HG02884 (cell line): ENCODE results near the gene DAB2IP.

Source experiments
- ATAC-seq: cut with Tn5 transposase; IDR thresholded peaks from one replicate; pipeline ENCODE4 v1.9.1; 2021; ENCODE audit warnings: mild to moderate bottlenecking, moderate library complexity; ENCODE audit not compliant: unreplicated experiment

Gene DAB2IP

DNA sequence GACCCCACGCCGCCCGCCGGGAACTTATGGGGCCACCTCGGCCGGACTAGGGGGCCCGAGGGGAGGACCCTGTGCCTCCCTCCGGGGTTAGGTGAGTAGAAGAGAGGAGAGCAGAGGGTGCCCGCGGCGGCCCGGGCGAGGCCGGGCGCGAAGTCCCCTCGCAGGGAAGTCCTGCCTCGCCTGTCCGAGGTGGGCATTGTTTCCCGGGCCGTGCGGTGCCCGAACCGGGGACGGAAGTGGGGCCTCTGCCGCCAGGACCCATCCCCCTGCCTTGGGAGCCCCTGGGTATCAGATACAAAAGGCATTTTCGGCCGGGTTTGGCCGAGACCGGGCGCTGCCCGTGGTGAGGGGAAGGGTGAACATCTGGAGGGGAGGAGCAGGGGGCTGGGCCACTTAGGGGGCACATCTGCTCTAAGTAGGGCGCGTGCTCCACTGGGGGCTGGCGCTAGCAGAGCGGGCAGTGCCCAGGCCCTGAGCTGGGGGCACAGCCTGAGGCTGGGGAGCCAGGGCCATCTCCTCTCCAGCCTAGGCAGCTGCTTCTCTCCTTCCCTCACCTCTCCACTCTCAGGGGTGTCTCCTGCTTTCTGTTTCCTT lies 48.2 kb downstream of the DAB2IP start:
- no peak for ATAC-seq

DNA sequence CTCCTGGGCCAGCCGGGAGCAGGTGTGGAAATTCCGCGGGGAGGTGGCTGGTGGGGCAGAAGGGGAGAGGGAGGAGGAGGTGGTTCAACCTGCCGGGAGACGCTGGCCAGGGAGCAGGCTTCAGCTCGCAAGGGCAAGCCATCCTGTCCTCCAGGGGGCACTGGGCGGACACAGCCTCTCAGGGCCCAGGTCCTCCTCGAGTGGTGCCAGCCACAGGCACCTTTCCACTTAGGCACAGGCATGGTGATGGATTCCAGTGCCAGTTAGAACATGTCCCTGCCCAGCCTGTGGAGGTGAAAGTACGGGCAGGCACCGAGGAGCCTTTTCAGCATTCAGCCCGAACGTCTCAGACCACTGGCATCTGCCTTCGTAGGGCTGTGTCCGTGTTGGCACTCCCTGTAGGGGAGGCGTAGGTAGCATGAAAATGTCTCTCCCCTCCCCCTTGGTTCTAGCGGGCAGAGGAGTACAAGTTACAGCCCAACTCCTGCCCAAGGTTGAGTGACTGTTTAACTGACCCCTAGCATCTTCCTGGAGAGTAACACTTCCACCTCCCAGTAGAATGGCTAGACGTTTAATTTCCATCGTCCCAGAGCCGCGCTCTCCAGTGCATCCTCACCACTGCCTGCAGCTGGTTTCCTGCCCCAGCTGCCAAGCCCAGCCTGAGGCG lies 48.9 kb downstream of the DAB2IP start:
- no peak for ATAC-seq

DNA sequence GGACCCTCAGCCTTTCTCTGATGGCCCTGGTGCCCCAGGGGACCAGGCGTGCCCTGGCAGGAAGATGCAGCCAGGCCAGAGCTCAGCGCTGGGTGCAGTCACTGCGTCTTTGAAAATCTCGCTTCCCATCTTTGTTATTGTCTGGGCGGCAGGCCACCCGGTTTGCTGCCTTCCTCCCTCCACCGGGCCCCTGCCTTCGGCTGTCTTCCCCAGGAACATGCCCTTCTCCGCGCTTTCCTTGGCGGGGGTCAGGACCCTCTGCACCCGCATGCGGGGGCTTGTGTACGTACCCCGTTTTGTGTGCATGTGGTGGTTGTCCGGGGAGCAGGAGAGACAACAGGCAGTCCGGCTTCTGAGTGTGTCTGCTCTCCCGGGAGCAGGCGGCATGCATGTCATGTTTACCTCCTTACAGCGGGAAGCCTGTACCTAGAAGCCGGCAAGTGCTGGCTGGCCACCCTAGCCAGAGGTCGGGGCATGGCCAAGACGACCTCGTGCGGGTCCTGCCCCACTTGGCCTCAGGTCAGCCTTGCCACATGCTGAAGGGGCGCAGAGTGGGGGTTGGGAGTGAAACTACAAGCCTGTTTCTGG lies 49.5 kb downstream of the DAB2IP start:
- ATAC-seq, result no peak

DNA sequence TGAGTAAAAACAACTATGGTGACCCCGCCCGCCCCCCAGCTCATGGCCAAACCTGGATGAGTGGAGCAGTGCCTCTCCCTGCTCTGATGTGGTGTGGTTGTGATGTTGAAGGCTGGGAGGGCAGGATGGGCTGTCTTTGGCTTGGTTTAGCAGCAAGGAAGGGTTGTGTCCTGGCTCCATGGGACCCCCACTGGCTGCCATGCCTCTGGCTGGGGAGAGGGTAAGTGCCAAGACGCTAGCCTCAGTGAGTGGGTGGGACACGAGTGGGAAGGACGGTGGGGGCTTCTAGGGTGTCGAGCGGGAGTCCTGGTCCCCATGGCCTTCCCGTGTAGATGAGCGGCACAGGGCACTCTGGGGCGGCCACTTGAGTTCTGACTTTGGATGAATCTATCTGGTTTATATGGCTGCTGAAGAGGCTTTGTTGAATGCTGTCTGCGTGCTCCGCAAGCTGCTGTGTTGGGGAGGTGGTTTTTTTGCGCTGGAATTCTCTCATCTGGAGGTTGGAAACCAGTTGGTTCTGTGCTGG lies 50.4 kb downstream of the DAB2IP start:
- no peak for ATAC-seq

DNA sequence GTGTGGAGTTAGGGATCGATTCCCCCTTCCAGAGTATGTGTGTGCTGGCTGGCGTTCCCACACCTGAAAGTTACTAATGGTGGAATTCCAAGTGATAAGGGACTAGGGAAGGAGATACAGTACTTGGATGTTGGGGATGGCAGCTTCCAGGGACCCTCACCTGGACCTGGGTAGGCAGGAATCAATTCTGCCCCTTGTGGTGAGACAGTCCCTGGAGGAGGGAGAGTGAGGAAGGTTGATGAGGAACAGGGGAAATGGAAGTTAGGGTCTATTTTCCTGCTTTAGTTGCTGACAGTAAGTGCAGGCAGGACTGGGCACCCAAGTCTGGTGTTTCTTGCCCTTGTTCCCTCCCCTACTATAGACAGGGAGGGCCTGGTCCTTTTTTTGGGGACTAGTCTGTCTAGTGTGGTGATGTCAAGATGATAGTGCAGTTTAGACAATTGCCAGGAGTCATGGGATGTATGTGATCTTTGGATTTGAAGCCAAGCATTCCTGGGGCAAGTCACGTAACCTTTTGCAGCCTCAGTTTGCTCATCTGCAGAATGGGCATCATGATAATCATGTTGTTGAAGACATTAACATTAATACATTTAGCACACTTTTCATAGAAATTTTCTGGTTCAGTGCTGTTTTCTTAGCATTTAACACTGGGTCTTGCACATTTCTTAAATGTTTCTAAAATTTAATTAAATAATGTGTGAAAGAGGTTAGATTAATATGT lies 51.7 kb downstream of the DAB2IP start:
- ATAC-seq, result no peak

DNA sequence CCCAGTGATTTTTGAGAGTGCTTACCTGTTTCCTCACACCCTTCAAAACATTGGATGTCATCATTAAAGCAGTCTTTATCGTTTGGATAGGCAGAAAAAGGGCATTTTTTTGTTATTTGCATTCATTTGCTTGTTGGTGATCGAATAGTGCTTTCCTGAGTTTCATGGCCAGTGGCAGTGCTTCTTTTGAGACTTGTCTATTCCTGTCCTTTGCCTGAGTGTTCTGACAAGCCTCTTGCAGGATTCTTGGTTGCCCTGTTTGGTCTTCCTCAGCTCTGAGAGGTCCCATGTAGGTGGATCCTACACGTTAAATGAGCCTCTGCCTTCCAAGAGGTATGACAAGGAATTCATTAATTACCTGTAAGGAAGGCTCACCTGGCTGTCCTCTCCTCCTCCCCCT lies 52.8 kb downstream of the DAB2IP start:
- no peak for ATAC-seq

DNA sequence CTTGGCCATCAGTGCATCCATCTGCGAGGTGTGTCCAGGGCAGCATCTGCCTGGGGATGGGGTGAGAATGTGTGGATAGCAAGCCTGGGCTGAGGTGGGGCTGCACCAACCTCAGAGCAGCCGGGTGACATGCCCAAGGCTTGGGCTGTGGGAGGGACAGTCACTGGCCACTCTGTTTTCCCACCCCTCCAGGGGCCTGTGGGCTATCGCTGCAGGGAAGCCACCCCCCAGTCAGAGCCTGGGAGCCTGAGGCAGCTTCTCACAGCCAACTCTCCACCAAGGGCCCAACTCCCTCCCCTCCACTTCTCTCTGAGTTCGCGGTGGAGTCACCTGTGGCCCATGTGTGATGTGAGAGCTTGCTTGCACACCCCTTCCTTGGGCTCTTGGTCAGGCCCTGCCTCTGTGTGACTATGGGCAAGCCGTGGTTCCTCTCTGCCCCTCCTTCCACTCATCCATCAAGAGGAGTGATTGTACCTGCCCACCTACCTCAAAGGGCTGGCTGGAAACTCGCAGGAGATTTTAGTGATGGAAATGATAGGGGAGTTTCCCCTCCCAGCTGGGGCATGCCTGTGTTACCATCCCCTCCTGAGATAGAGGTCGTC lies 54.8 kb downstream of the DAB2IP start:
- no peak for ATAC-seq

DNA sequence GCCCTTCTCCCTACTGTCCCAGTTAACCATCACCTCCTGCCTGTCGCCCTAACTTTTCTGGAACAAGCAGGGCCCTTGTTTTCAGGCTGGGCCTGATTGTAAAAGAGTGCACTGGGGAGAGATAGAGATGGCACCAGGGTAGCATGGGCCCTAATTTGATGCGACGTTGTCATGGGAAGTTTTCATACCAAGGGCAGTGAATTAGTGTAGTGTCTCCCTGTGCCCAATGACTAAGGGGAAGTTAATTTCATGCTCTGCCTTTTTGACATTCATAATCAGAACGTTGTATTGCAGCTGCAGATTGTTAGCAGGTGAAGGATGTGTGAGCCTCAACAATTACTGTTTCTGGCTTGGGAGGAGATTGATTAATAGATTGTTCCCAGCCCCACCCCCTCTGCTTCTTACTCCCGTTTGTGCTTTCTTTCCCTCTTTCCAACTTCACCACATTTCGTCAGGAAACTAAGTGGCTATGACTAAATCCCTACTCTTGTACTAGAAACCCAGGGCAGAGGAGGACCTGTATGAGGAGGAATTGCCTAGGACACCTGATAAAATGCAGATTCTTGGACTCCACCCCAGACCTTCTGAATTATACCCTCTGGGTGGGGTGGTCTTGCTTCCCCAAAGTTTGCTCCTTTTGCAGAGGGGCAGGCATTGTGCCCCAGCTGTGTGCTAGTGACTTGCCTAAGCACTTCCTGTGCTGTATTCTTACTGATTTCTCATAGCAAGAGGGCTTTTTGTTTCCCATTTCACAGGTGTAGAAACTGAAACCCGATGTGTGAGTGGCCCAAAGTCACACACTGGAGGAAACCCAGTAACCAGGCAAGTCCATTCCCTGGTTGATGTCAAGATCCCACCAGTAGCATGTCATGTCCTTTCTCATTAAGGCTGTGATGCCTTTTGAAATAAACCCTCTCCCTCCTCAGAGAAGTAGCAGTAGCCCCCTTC lies 56.3 kb downstream of the DAB2IP start:
- peak; percentile 93 for ATAC-seq

DNA sequence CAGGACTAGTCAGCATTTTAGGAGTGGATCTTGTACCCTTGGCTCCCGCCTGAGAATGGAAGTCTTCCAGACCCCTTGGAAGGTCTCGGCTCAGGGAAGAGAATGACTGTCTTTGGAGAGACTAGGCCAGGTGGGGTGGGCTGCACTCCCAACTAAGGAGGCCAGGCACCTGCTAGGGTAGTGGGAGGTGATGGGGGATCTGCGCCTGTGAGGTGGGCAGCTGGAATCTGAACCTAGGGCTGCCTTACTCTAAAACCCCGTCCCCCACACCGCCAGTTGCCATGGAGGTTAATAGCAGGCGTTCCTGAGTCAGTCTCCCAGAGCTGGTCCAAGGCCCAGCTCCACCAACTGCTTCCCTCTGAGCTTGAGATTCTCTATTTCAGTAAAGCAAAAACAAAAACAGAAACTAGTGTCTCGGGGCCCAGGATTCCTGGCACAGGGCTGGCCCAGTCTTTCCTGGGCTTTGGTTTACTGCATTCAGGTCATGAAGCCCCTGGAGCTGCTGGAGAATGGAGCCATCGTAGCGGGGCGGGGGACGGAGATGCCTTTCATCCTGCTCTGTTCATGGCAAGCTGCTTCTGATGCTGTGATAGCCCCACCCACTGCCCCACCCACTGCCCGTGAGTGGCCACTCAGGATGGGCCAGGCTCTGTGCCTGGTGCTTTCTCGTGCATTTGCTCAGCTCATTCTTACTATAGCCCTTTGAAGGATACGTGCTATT lies 57.5 kb downstream of the DAB2IP start:
- no peak for ATAC-seq

DNA sequence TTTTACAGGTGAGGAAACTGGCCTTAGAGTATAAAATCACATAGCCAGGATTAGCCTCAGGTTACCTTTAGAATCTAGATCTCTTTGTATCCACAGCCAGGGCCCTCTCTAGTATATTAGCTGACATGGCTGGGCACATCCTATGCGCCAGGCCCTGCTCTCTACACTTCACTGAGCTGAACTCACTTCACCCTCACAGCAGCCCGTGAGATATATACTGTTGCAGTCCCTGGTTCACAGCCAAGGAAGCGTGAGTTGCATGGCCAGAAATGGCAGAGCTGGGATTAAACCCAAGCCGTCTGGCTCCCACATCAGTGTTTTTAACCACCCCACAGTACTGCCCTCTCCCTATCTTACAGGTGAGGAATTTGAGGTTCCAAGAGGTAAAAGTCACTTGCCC lies 58.4 kb downstream of the DAB2IP start:
- ATAC-seq, result no peak

DNA sequence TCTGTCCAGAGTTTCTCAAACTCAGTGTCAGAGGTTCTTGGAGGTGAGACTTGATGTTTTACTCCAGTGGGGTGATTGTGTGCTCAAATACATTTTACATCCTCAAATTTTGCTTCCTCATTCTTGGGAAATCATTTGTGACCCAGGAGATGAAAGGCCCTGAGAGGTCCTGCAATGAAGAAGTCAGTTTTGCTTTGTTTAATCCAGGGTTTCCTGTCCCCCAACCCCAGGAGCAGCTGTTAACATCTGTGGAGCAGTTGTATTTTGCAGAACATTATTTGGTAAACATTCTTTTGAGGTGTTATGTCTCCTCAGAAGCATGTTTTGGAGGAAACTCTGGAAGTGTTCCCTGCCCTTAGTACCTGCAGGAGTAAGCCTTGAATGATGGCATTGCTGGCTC lies 59.8 kb downstream of the DAB2IP start:
- no peak for ATAC-seq

DNA sequence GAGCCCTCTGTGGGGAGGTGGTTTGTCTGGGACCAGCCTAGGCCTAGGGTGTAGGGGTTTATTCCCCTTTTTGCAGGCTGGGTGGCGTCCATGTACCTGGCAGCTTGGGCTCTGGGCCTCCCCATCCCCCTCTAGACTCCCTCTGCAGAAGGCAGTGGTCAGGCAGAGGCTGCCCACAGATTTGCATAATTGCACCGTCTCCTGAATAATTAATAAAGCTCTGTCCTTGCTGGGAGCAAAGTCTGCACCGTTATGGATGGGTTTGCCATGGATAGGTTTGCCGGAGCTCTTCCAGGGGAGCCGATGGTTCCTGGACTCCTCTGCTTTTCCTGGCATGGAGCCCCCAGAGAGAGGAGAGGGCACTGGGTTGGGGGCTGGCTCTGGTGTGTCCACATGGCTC lies 60.4 kb downstream of the DAB2IP start:
- ATAC-seq, result no peak

DNA sequence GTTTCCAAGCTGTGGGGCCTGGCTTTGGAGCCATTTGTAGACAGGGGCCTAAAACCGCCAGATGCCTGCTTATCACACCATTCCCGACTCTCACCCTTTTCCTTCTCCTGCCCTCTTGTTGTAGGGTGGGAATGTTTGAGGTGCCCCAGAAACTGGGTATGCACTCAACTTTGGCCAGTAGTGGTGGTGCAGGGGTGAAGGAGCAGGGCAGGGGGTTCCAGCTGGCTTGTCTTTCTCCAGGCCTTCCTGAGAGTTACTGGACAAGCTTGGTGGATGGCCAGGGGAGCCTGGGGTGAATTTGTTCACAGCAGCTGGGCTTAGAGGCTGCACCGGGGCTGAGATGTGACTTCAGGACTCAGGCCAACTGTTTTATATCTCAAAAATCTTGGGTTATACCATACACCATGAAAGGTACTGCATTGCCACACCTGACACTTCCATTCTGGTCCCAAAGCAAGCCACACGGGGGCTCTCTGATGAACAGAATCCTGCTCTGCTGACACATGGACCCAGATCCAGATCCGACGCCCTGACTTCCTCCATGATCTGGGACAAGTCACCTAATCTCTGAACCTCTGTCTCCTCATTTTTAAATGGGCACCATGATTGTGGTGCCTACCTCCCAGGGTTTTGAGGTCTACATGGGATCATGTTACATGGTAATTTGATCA lies 62.1 kb downstream of the DAB2IP start:
- no peak for ATAC-seq

DNA sequence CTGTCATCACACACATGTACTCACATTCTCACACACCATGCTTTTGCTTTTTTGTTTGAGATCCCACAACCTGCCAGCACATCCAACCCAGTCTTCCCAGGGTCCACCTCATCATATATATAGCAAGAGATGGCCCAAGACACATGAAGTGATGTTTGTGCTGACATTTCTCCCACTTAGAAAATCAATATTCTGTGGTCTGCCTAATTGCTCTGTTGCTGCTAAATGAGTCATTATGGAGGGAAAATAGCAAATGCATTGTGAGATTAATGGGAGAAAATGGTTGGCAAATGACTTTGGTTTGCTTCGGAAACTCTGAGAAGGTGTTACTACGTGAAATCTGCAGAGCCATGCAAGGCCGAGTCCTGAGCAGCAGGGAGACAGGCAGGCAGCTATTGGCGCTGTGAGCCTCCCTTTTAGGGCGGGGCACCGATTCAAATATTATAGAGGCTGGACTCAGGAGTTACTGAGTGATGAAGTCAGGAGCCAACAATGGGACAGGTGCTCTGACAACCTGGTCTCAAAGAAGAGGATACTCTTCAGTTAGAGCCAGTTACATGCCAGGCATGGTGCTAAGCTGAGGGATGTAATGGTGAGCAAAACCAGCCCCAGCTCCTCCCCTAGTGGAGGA lies 62.8 kb downstream of the DAB2IP start:
- no peak for ATAC-seq

DNA sequence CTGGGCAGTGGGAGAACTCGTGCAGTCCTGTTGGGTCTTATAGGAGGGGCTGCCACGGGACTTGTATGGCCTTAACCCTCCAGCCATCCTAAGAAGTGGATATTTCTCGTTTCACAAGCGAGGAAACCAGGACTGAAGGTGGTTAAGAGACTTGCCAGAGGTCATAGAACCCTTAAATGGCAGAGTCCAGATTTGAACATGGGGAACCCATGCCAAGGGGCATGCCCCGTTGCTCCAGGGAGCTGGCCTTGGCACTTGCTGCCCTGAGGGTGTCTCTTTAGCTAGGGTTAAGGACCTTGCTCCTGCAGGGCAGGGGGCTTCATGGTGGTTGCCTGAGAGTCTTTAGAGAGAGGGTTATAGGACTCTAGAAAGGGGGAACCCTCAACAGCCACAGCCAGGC lies 63.4 kb downstream of the DAB2IP start:
- no peak for ATAC-seq

DNA sequence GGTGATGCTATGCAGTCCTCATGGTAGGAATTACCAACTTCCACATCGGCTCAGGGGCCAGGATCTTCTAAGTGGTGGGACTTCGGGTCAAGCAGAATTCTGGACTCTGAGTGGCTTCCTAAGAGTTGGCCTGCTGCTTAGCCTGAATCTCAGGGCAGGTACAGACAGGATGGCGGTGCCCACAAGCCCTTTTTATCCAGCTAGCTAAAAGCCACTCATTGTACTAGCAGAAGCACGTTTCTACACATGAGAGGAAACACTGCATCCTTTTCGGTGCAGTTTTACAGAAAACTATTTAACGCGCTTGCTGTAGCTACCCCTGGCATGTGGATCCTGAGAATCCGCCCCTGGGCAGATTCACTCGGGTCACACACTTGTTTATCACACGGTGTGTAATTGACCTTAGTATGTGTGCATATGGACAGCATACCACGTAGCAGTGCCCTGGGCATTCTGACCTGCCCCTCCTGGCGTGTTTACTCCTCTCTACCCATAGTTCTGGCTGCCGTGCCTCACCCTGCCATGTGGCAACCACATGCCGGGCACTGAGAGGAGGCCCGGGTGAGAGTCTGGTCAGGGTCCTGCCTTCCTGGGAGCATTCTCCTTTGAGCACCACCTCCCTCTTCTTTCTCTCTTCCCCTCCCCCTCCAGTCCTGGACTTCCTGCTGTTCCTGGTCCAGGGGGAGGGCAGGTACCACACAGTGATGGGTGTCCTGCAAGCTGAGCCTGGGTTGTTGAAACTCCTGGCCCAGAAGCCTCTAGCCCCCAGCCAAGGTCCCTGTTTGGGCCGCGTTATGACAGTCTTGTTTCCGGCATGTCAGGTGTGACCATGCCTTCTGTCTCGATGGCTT lies 65.9 kb downstream of the DAB2IP start:
- ATAC-seq, result no peak

DNA sequence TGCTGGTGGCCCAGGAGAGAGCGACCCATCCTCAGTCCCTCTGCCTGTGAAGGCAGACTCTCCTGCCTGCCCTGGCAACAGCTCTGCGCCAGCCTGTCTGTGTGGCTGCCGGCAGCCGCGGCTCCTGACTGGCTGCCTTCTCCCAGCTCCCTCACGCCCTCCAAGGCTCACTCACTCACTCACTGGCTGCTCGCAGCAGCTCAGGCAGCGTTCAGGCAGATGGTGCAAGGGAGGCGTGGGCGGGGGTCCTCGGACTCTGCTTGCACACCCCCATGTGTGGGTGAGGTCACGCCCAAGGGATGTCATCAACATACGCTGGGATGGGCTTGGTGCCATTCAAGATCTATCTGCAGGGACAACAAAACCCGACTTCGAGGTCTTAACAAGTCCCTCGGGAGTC lies 66.7 kb downstream of the DAB2IP start:
- no peak for ATAC-seq

DNA sequence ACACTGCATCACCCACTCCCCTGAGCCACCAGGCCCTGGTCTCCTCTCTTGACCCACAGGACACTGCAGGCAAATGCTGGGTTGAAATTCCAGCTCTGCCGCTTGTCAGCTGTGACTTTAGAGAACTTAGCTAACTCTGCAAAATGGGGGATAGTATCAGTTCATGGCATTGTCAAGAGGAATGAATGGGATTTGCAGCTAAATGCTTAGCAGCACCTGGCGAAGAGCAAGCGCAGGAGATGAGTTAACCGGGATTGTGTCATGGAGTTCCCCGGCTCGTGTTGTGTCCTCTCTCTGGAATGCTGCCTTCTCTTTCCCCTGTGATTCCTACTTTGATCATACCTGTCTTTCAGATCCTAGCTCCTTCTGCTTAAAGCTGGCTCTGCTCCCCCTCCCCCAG lies 67.1 kb downstream of the DAB2IP start:
- no peak for ATAC-seq
